GM13976 (cell line): ENCODE results near the gene ACTMAP.
"Not testable (repeated sequence)": the region's sequence is repeated elsewhere in the genome, so short reads cannot be mapped to it uniquely, and the experiment has no call there.

ENCODE experiments used
- DNase-seq: peaks from one replicate; pipeline ENCODE4 v3.0.0; 2012; ENCODE audit warnings: low spot score
- in situ Hi-C: fragments of 300-500 bp; cut with MboI; formaldehyde crosslinking; loops from one replicate; pipeline ENCODE4 v1.12.0; 2022; ENCODE audit warnings: low sequenced_read_pairs, mixed read lengths, inconsistent platforms; ENCODE audit not compliant: unreplicated experiment
- TF ChIP-seq, protein P1 (sequence below): IDR thresholded peaks from 2 replicates; pipeline ENCODE4 v1.5.1; 2012; ENCODE audit warnings: borderline replicate concordance, mild to moderate bottlenecking; ENCODE audit not compliant: insufficient read depth; ENCODE audit errors: extremely low read depth, missing control alignments, control extremely low read depth

Gene ACTMAP

DNA sequence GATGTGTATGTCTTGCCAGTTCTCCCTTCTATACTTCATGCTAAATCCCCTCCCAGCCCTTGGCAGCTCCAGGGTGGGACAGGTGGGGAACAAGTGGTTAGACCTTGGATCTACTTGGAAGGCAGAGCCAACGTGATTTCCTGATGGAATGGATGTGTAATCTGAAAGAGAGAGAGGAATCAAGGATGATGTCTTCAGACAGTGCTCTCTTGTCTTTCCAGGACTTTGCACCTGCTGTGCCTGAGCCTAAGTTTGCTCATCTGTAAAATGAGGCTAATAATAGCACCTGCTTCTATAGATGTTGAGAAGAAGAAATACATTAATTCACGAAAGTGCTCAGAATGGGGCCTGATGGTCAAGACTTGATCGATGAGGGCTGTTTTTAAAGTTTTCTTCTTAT, 41.7 kb upstream of the ACTMAP start:
- DNase-seq: no peak
- TF ChIP-seq, protein P1, sequence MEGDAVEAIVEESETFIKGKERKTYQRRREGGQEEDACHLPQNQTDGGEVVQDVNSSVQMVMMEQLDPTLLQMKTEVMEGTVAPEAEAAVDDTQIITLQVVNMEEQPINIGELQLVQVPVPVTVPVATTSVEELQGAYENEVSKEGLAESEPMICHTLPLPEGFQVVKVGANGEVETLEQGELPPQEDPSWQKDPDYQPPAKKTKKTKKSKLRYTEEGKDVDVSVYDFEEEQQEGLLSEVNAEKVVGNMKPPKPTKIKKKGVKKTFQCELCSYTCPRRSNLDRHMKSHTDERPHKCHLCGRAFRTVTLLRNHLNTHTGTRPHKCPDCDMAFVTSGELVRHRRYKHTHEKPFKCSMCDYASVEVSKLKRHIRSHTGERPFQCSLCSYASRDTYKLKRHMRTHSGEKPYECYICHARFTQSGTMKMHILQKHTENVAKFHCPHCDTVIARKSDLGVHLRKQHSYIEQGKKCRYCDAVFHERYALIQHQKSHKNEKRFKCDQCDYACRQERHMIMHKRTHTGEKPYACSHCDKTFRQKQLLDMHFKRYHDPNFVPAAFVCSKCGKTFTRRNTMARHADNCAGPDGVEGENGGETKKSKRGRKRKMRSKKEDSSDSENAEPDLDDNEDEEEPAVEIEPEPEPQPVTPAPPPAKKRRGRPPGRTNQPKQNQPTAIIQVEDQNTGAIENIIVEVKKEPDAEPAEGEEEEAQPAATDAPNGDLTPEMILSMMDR: no peak
- in situ Hi-C loops: no loop called here

DNA sequence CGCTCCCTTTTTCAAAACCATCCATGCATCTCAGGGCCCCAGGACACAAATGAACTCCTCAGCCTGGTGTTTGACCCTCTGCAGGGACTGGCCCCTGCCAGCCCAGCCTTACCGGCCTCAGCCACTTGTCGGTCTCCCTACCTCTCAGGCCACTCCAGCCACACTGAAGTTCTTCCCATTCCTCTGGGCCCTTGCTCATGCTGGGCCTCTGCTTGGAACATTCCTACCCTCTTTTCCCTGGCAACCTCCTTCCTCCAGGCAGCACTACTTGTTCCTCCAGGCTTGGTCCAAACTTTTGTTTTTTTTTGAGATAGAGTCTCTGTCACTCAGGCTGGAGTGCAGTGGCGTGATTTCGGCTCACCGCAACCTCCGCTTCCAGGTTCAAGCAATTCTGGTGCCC, 41.1 kb upstream of the ACTMAP start:
- TF ChIP-seq, protein P1: no peak
- in situ Hi-C loops: no loop called here
- DNase-seq: no peak

DNA sequence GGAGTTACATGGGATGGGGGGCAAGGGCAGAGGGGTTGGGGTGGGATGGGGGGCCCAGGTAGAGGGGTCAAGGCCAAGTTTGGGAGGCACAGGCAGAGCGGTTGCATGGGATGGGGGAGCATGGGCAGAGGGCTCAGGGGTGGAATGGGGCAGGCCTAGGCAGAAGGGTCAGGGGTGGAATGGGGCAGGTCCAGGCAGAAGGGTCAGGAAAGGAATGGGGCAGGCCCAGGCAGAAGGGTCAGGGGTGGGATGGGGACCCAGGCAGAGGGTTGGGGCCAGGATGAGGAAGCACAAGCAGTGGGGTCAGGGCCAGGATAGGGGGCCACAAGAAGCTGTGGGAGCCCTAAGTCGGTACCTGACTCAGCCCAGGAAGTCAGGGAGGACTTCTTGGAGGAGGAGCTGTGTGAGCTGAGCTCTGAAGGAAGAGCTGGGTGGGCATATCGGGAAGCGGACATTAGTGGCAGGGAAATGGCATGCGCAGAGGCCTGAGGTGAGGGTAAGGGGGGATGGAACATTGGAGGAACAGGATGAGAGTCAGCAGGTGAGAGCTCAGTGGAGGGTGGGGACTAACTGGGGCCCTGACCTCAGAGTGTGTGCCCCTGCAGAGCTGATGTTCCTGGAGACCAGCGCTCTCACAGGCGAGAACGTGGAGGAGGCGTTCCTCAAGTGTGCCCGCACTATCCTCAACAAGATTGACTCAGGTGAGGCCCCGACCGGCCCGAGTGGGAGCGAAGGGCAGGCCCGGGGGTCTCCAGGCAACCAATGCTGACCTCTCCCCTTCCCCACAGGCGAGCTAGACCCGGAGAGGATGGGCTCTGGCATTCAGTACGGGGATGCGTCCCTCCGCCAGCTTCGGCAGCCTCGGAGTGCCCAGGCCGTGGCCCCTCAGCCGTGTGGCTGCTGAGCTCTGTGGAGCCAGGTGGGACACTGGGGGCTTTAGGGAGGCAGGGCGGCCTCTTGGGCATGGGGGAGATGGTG, 36.1 kb upstream of the ACTMAP start:
- TF ChIP-seq, protein P1: no peak
- in situ Hi-C loops: no loop called here
- DNase-seq: no peak

DNA sequence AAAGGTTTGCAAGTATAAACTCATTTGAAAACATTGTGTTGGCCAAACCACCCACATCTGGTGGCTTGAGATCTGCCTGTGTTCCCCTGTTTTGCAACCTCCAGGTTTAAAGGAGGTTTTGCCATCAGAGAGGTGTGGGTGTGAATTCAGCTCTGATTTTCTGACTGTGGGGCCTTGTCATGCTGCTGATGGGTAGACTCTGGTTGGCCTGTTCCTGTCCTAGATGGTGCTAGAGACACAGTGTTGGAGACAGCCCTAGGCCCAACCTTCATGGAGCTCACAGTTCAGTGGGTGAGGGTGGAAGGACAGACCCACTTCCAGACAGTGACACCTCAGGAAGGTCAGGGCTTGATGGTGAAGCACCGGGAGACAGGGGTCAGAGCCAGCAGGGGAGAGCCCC, 35.2 kb upstream of the ACTMAP start:
- in situ Hi-C loops: no loop called here
- DNase-seq: no peak
- TF ChIP-seq, protein P1: no peak

DNA sequence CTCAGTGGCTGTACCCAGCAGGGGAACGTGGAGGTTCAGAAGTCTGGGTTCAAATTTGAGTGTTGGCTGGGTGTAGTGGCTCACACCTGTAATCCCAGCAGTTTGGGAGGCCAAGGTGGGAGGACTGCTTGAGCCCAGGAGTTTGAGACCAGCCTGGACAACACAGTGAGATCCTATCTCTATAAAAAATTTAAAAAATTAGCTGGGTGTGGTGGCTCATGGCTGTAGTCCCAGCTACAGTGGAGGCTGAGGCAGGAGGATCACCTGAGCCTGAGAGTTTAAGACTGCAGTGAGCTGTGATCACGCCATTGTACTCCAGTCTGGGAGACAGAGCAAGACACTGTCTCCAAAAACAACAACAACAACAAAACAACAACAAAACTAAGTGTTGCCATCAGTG, 33.9 kb upstream of the ACTMAP start:
- DNase-seq, in situ Hi-C loops: not testable (repeated sequence)

DNA sequence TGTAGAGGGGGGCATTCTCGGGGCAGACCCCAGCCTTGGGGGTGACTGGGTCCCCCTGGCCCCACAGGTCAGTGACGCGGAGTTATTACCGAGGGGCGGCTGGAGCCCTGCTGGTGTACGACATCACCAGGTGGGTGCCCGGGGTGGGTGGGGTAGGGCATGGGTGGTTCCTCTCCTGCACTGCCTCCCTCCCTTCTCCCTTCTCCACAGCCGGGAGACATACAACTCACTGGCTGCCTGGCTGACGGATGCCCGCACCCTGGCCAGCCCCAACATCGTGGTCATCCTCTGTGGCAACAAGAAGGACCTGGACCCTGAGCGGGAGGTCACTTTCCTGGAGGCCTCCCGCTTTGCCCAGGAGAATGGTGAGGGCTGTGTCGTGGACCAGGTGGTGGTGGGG, 33.4 kb upstream of the ACTMAP start:
- in situ Hi-C loops: no loop called here
- TF ChIP-seq, protein P1: no peak

DNA sequence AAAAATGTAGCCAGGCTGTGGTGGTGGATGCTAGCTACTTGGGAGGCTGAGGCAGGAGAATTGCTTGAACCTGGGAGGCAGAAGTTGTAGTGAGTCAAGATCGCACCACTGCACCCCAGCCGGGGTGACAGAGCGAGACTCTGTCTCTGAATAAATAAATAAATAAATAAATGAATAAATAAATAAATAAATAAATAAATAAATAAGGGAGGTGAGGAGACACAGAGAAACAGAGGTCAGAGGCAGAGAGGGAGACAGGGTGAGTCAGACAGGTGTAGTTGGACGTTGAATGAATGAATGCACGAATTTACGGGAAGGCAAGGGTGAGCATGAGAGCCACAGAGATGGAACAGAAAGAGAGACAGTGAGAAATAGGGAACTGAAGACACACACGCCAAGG, 30.9 kb upstream of the ACTMAP start:
- TF ChIP-seq, protein P1: no peak
- no peak for DNase-seq
- in situ Hi-C loops: no loop called here

More for the DNA sequence above, 33.4 kb upstream of the ACTMAP start:
- DNase-seq: no peak
